SK-MEL-5 (cell line): ENCODE results near the gene REELD1. TPM values are rescaled to one million over a fixed set of nuclear protein-coding genes. Genes with fewer than 3 reads are reported as not detected.

Experiments used
- total RNA-seq: library from RNA; depleted of rRNA; stranded (reverse); fragments of >200 nt; shearing (Covaris generic); gene quantifications from 2 replicates; pipeline ENCODE4 v1.2.3, GENCODE V29; 2014; rRNA removed

Gene REELD1
- total RNA-seq, 1 experiment from 2014 or later: not detected

Other genes starting within 250 kb of the REELD1 start
- 28.0 and 28.3 TPM in 2 replicates for gene LSM6, start 38.8 kb upstream of the REELD1 start, total RNA-seq